Right ventricle myocardium inferior (tissue), 1 donor: Measurements from ENCODE around the gene SLC46A2. TPM values are rescaled to one million over a fixed set of nuclear protein-coding genes. Genes with fewer than 3 reads are reported as not detected.

ENCODE experiments used
- ATAC-seq: fragments of 200-7000 bp; cut with Tn5 transposase; one replicate; pipeline ENCODE4 v1.9.1; 2020; ENCODE audit warnings: mild to moderate bottlenecking, moderate library complexity
- DNase-seq: peaks from one replicate; pipeline ENCODE4 v3.0.0; 2021; ENCODE audit errors: missing footprints
- intact Hi-C: fragments of 100-400 bp; cut with DNase I; formaldehyde crosslinking; loops from one replicate; pipeline ENCODE4 v1.11.0; 2022
- long read RNA-seq: library from polyadenylated mRNA; unstranded; transcript quantifications from one replicate; pipeline ENCODE4 v2.0.0, GENCODE V29; 2021
- total RNA-seq: library from RNA; stranded (reverse); fragmentation: NEBNext Ultra II Directional; extraction: Animal tissue kit (Norgen Biotek cat#: 25700); gene quantifications from one replicate; pipeline ENCODE4 v1.2.1, GENCODE V29; 2021
- donor health status: DM: no; HTN: yes; CAD: no; lungs with severe emphysema.

Gene SLC46A2, protein sequence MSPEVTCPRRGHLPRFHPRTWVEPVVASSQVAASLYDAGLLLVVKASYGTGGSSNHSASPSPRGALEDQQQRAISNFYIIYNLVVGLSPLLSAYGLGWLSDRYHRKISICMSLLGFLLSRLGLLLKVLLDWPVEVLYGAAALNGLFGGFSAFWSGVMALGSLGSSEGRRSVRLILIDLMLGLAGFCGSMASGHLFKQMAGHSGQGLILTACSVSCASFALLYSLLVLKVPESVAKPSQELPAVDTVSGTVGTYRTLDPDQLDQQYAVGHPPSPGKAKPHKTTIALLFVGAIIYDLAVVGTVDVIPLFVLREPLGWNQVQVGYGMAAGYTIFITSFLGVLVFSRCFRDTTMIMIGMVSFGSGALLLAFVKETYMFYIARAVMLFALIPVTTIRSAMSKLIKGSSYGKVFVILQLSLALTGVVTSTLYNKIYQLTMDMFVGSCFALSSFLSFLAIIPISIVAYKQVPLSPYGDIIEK
- not detected for total RNA-seq
- long read RNA-seq = 0 reads

GRCh38 chr9:112890106-112891081 is at the start of gene SLC46A2:
TSS of gene SLC46A2 (minus strand) at chr9:112890876. CDS start at chr9:112890681, 195 bp downstream.
- ATAC-seq = peak; percentile 67
- intact Hi-C loops = no loop called here
- peak; percentile 74 for DNase-seq

- DNase-seq (no peak), ATAC-seq (no peak)
- intact Hi-C loops = no loop called here
Measured at GRCh38 chr9:112939418-112939817, 48.7 kb upstream of the SLC46A2 start.

DNA sequence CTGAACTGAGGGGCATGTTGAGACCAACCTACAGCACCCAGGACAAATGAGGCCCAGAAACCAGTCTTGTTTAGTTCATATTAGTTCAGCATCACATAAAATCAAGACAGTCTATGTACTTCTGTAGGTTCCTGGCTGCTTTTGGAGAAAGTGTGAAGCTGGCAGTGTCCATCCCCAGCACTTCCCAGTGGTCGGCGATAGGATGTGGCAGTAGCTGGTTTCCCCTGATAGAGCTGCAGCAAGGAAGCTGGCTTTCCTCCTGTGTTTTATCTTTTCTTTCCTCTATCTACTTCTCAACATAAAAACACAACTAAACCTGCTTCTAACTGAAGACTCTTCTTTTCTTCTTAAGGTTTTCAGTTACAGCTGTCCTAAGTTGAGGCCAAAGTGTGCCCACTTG is 43.0 kb upstream of the SLC46A2 start:
- no peak for DNase-seq
- intact Hi-C loops = no loop called here
- no peak for ATAC-seq

- ATAC-seq = no peak
- no peak for DNase-seq
- intact Hi-C loops = loop anchor here (10.0 kb wide), 1 partner anchor 190 kb away; no protein-coding TSS in a partner anchor
Measured at GRCh38 chr9:112925058-112925641, 34.5 kb upstream of the SLC46A2 start.

GRCh38 chr9:112921549-112921948 is 30.9 kb upstream of the SLC46A2 start:
- intact Hi-C loops = loop anchor here (10.0 kb wide), 1 partner anchor 193 kb away; no protein-coding TSS in a partner anchor
- DNase-seq (no peak), ATAC-seq (no peak)

DNA sequence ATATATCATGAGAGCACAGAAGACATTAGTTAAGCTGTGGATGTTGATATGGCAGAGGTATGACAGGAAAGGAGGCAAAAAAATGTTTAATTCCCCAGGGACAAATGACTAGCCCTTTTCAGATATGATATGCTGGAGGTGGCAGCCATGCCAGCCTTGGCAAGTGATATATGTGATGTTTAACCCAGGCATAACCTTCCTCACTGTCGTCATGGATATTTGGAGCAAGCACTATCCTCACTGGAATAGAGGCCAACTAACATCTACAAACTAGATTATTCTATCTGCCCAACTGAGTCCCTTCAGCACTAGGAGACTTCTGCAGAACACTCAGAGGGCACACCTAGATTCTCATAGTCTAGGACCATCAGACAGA is 27.3 kb upstream of the SLC46A2 start:
- intact Hi-C loops = no loop called here
- ATAC-seq (no peak), DNase-seq (no peak)

GRCh38 chr9:112917047-112917986 is 26.6 kb upstream of the SLC46A2 start:
- DNase-seq (no peak), ATAC-seq (no peak)
- intact Hi-C loops = no loop called here

DNA sequence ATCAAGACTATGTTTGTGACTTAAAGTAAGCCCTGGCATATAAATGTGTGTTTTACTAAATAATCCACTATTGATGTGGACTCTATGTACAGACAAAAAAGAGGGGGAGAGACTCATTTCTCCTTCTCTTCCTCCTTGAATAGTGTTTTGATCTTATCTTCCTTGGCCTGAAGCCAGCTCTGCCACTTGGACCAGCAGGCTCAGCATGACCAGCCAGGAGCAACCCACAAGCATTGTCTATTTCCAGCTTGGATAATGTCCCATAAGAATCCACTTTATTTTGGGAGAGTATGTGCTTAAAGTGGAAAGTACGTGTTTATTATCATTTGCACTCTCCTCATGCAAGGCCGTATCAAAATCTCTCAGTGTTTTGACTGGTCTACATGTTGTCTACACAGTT is 23.8 kb upstream of the SLC46A2 start:
- intact Hi-C loops = no loop called here
- no peak for ATAC-seq

GRCh38 chr9:112913326-112913725 is 22.6 kb upstream of the SLC46A2 start:
- ATAC-seq = no peak
- intact Hi-C loops = no loop called here

More for the DNA sequence above, 23.8 kb upstream of the SLC46A2 start:
- DNase-seq = no peak

GRCh38 chr9:112912636-112913035 is 22.0 kb upstream of the SLC46A2 start:
- DNase-seq (no peak), ATAC-seq (no peak)
- intact Hi-C loops = no loop called here

More at GRCh38 chr9:112913326-112913725, 22.6 kb upstream of the SLC46A2 start:
- no peak for DNase-seq

GRCh38 chr9:112911736-112912135 is 21.1 kb upstream of the SLC46A2 start:
- no peak for DNase-seq
- intact Hi-C loops = no loop called here
- ATAC-seq = no peak

- intact Hi-C loops = no loop called here
- ATAC-seq (no peak), DNase-seq (no peak)
Measured at GRCh38 chr9:112905084-112905483, 14.4 kb upstream of the SLC46A2 start.

DNA sequence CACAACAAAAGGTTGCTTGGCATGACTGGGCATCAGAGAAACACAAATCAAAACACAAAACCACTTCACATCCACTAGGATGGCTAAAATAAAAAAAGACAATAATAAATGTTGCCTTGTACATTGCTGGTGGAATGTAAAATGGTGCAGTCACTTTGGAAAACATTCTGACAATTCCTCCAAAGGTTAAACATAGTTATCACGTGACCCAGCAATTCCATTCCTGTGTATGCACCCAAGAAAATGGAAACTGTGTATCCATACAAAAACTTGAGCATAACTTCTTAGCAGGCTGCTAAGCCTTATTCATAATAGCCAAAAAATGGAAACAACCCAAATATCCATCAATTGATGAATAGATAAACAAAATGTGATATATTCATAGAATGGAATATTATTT is 10.2 kb upstream of the SLC46A2 start:
- intact Hi-C loops = no loop called here
- DNase-seq (no peak), ATAC-seq (no peak)

- DNase-seq (no peak), ATAC-seq (peak; percentile 26)
- intact Hi-C loops = no loop called here
Measured at GRCh38 chr9:112900488-112900887, 9.8 kb upstream of the SLC46A2 start.

GRCh38 chr9:112898872-112899311 is 8.2 kb upstream of the SLC46A2 start:
- intact Hi-C loops = no loop called here
- DNase-seq (no peak), ATAC-seq (no peak)

GRCh38 chr9:112896131-112896530 is 5.5 kb upstream of the SLC46A2 start:
- ATAC-seq = no peak
- intact Hi-C loops = no loop called here

DNA sequence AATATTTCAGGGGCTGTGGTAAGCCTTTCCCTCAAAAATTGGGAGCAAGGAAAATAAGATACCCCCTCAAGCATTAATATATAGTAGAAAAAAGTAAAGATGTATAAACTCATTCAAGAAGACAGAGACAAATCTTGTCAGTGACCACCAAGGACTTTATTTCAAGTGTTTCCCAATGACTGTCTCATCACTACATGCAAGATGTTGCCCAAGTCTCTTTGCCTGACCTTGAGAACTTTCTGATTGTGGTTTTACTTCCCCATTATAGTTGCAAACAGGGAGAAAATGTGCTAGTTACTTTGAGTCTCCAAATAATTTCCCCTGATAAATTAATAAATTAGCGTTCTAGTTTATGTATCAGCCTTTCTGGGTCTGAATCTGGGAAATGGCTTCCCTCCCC is 4.0 kb upstream of the SLC46A2 start:
- DNase-seq (no peak), ATAC-seq (no peak)
- intact Hi-C loops = no loop called here

More at GRCh38 chr9:112896131-112896530, 5.5 kb upstream of the SLC46A2 start:
- no peak for DNase-seq

DNA sequence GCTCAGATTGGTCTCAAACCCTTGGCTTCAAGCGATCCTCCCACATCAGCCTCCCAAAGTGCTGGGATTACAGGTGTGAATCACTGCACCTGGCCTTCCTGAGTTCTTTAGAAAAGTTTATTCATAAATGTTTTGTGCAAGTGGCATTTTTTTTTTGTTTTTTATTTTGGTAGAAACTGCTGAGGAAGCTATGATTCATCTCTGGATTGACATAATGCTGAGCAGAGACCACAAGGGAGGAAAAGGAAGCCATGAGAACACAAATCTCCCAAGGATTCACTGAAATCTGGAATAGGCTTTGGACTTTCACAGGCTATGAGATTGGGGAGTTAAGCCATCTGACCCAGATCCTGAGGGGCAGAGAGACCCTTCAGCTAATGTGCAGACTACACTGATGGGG is 3.4 kb upstream of the SLC46A2 start:
- intact Hi-C loops = no loop called here
- ATAC-seq = no peak
- no peak for DNase-seq
